Fibroblast of lung (primary cell): ENCODE measurements around the gene MCHR2. TPM values are rescaled to one million over a fixed set of nuclear protein-coding genes. Genes with fewer than 3 reads are reported as not detected.

ENCODE experiments used
- DNase-seq, 2 donors: peaks; one replicate each; pipeline versions ENCODE4 v3.0.0 to v3.0.0-alpha.2; 2010; ENCODE audit warnings: low read depth in 2 of 2
- H2AFZ ChIP-seq: 2 replicates; pipeline ENCODE4 v1.5.1; 2012; ENCODE audit warnings: low read length, control low read depth, inconsistent platforms
- H3K27ac ChIP-seq: 2 replicates; pipeline ENCODE4 v1.5.1; 2011; ENCODE audit warnings: low read length, control low read depth; ENCODE audit not compliant: insufficient read depth
- H3K27me3 ChIP-seq: 2 replicates; pipeline ENCODE4 v1.5.1; 2011; ENCODE audit warnings: mild to moderate bottlenecking, low read length; ENCODE audit not compliant: control insufficient read depth, insufficient read depth
- H3K36me3 ChIP-seq: 2 replicates; pipeline ENCODE4 v1.5.1; 2011; ENCODE audit warnings: low read length; ENCODE audit not compliant: control insufficient read depth, insufficient read depth
- H3K4me1 ChIP-seq: 2 replicates; pipeline ENCODE4 v1.5.1; 2011; ENCODE audit warnings: low read length; ENCODE audit not compliant: control insufficient read depth, insufficient read depth; ENCODE audit errors: extremely low read depth
- H3K4me2 ChIP-seq: 2 replicates; pipeline ENCODE4 v1.5.1; 2011; ENCODE audit warnings: low read length, control low read depth; ENCODE audit not compliant: insufficient read depth; ENCODE audit errors: extremely low read depth
- H3K4me3 ChIP-seq, 4 experiments: fragments of 200-600 bp in 1 of 4; sonication (generic) in 1 of 4; replicated peaks in 1 of 4; 2 replicates each; pipeline ENCODE4 v1.5.1; 2011 to 2016; ENCODE audit warnings: low read length in 4 of 4, low read depth in 3 of 4, mild to moderate bottlenecking in 3 of 4, control low read depth in 2 of 4, inconsistent platforms in 1 of 4, mixed read lengths in 1 of 4; ENCODE audit not compliant: insufficient read depth in 1 of 4; ENCODE audit errors: control extremely low read depth in 1 of 4
- H3K79me2 ChIP-seq: 2 replicates; pipeline ENCODE4 v1.5.1; 2012; ENCODE audit warnings: mild to moderate bottlenecking, low read length, inconsistent platforms; ENCODE audit not compliant: control insufficient read depth, insufficient read depth
- H3K9ac ChIP-seq: 2 replicates; pipeline ENCODE4 v1.5.1; 2011; ENCODE audit warnings: mild to moderate bottlenecking, low read length, control low read depth; ENCODE audit not compliant: insufficient read depth
- H3K9me3 ChIP-seq: 2 replicates; pipeline ENCODE4 v1.5.1; 2012; ENCODE audit warnings: low read depth, low read length; ENCODE audit not compliant: control insufficient read depth, insufficient read depth
- H4K20me1 ChIP-seq: 2 replicates; pipeline ENCODE4 v1.5.1; 2011; ENCODE audit warnings: low read length; ENCODE audit not compliant: control insufficient read depth, insufficient read depth; ENCODE audit errors: extremely low read depth
- CTCF ChIP-seq, 2 donors: IDR thresholded peaks in 1 of 2; conservative IDR thresholded peaks in 1 of 2; 1 replicate in 1 of 2; 2 replicates in 1 of 2; pipeline ENCODE4 v1.5.1; 2011 to 2012; ENCODE audit warnings: low read length in 2 of 2, control low read depth in 1 of 2, inconsistent platforms in 1 of 2, low read depth in 1 of 2, mild to moderate bottlenecking in 1 of 2
- EZH2 ChIP-seq: IDR thresholded peaks from 2 replicates; pipeline ENCODE4 v1.5.1; 2012; ENCODE audit warnings: low read length, control low read depth, mild to moderate bottlenecking; ENCODE audit errors: missing control alignments
- polyA plus RNA-seq, 2 donors: library from polyadenylated mRNA; depleted of rRNA in 1 of 2; stranded (reverse) in 1 of 2; unstranded in 1 of 2; fragments of >200 nt; gene quantifications; 2 replicates each; pipeline ENCODE4 v1.2.1, GENCODE V29; 2011 to 2012; ENCODE audit warnings: missing spikeins in 1 of 2
- total RNA-seq: library from RNA; depleted of rRNA; stranded (reverse); fragments of >200 nt; gene quantifications from 2 replicates; pipeline ENCODE4 v1.2.1, GENCODE V29; 2014

MCHR2 gene
- total and polyA plus RNA-seq, 2 donors (not counting 1 experiment from before 2014, with no cell fraction given): 0.03 TPM; not detected in 1

- Histone ChIP-seq H3K4me1 (no peaks in the 10 kb centered on the region), H3K27me3 (peaks cover 5% of the 10 kb centered on the region), H2AFZ (no peak overlapping the region), H3K36me3 (no peaks in the 10 kb centered on the region), H3K27ac (no peak overlapping the region), H4K20me1 (no peaks in the 10 kb centered on the region), H3K4me3 (no peak overlapping the region), H3K9ac (no peak overlapping the region), H3K9me3 (no peaks in the 10 kb centered on the region), H3K79me2 (no peaks in the 10 kb centered on the region), H3K4me2 (no peak overlapping the region)
- no peak for DNase-seq
- TF ChIP-seq CTCF (conservative IDR thresholded peaks at IDR 0.05 in 1 of 2, IDR thresholded peaks at IDR 0.05 in 1 of 2; ENCODE audit: low read depth in 1 of 2, low read length in 2 of 2) (no peak), EZH2 (no peak)
Observed at GRCh38 chr6:99871641-99872040, 122.4 kb downstream of the MCHR2 start.
